GOT3 (cell line): ENCODE measurements around the gene ITGAV.

ENCODE experiments used
- DNase-seq: peaks from one replicate; lab custom pipeline; 2025; ENCODE audit warnings: mixed read lengths; lab: John Stamatoyannopoulos, UW

ITGAV gene

GRCh38 chr2:186575302-186575701 lies 14.6 kb upstream of the ITGAV start:
- no peak for DNase-seq

- no peak for DNase-seq
These were observed 14.0 kb upstream of the ITGAV start for GRCh38 chr2:186575856-186576255.

- no peak for DNase-seq
These were observed 13.2 kb upstream of the ITGAV start for GRCh38 chr2:186576614-186577013.

GRCh38 chr2:186582698-186583097 lies 7.2 kb upstream of the ITGAV start:
- DNase-seq: no peak

- no peak for DNase-seq
These were observed 5.8 kb upstream of the ITGAV start for GRCh38 chr2:186584053-186584452.

GRCh38 chr2:186588421-186588820 lies 1.4 kb upstream of the ITGAV start:
- no peak for DNase-seq

- DNase-seq: no peak
These were observed 780 bp upstream of the ITGAV start for GRCh38 chr2:186588940-186589611.

GRCh38 chr2:186590350-186590758 lies 498 bp downstream of the ITGAV start:
- DNase-seq: no peak

GRCh38 chr2:186590759-186591505 lies 1.1 kb downstream of the ITGAV start:
- no peak for DNase-seq

- DNase-seq: no peak
These were observed 1.6 kb downstream of the ITGAV start for GRCh38 chr2:186591506-186591890.

GRCh38 chr2:186592137-186592875 lies 2.5 kb downstream of the ITGAV start:
- no peak for DNase-seq

- no peak for DNase-seq
These were observed 3.7 kb downstream of the ITGAV start for GRCh38 chr2:186593523-186593922.

- no peak for DNase-seq
These were observed 4.3 kb downstream of the ITGAV start for GRCh38 chr2:186594001-186594722.

- DNase-seq: no peak
These were observed 5.4 kb downstream of the ITGAV start for GRCh38 chr2:186595219-186595618.

GRCh38 chr2:186599186-186599778 lies 9.4 kb downstream of the ITGAV start:
- no peak for DNase-seq

GRCh38 chr2:186603286-186603685 lies 13.4 kb downstream of the ITGAV start:
- no peak for DNase-seq

- DNase-seq: no peak
These were observed 15.2 kb downstream of the ITGAV start for GRCh38 chr2:186605041-186605440.

- DNase-seq: no peak
These were observed 17.9 kb downstream of the ITGAV start for GRCh38 chr2:186607660-186608324.

- DNase-seq: no peak
These were observed 20.9 kb downstream of the ITGAV start for GRCh38 chr2:186610785-186611184.

GRCh38 chr2:186611526-186611925 lies 21.7 kb downstream of the ITGAV start:
- no peak for DNase-seq

GRCh38 chr2:186612026-186612425 lies 22.2 kb downstream of the ITGAV start:
- no peak for DNase-seq
